ENCODE results near the gene MYH9.
"Not testable (repeated sequence)": the region's sequence is repeated elsewhere in the genome, so short reads cannot be mapped to it uniquely, and the experiment has no call there.

Gene MYH9

DNA sequence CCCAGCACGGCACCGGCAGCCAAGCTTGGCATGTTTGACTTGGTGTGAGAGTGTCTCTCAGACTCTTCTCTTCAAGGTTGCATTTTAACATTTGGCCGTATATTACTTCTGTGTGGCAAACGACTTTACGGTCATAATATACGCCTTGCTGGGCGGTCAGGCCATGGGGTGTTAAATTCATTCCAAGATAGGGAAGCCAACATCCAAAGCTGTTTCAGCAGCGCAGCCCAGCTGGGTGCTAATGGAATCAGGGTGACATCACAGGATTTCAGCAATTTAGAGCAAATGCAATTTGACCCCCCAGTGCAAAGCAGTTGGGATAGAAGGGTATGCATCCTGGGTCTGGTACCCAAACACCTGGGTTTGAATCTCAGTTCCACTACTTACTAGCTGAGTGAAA lies 16.7 kb upstream of the MYH9 start:
- peaks cover 48% of the 10 kb centered on the region for H3K4me1 Mint-ChIP-seq (ENCODE audit: low read depth)
- H3K9me3 Mint-ChIP-seq (ENCODE audit: low read depth): no peaks in the 10 kb centered on the region
- H3K27me3 Mint-ChIP-seq: no peaks in the 10 kb centered on the region
- peak overlapping the region; percentile 88 for H3K27ac Mint-ChIP-seq
- H3K4me3 Mint-ChIP-seq: peak overlapping the region; percentile 35
- no peaks in the 10 kb centered on the region for H3K36me3 Mint-ChIP-seq

GRCh38 chr22:36399472-36399778 lies 11.7 kb upstream of the MYH9 start:
- Mint-ChIP-seq H3K27ac (no peak overlapping the region), H3K4me1 (ENCODE audit: low read depth) (peaks cover 30% of the 10 kb centered on the region), H3K4me3 (no peak overlapping the region), H3K27me3 (no peaks in the 10 kb centered on the region), H3K9me3 (ENCODE audit: low read depth) (no peaks in the 10 kb centered on the region), H3K36me3 (no peaks in the 10 kb centered on the region)

DNA sequence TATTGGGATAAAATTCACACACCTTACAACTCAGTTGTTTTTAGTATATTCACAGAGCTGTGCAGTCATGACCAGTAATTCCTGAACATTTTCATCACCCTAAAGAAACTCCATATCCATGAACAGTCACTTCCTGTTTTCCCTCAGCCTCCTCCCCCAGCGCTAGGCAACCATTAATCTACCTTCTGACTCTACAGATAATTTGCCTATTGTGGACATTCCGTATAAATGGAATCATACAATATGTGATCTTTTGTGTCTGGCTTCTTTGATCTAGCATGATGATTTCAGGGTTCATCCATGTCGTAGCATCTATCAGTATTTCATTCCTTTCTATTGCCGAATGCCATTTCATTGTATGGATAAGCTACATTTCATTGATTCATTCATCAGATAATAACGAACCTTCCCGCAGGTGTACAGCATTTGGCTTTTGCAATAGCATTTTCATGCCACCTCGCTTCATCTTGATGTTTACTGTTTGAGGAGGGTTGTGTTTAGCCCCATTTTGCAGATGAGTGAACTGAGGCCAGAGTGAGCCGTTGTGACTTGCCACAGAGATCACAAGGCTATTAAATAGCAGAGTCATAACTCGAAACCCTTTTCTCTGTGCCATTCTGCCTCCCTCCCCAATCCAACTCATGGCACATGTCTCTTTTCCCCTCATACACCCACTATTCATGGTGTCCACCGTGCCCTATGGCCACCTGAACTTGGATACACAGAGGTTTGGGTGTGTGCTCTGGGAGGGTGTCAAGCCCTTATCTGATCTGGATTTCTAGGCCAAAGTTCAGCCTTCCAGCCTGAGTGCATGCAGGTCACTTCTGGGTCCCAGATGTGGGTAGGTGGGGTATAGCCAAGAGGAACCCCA lies 11.1 kb upstream of the MYH9 start:
- Mint-ChIP-seq H3K9me3 (ENCODE audit: low read depth) (no peaks in the 10 kb centered on the region), H3K27ac (peak overlapping the region; percentile 8), H3K4me1 (ENCODE audit: low read depth) (peaks cover 26% of the 10 kb centered on the region), H3K27me3 (no peaks in the 10 kb centered on the region), H3K4me3 (no peak overlapping the region), H3K36me3 (no peaks in the 10 kb centered on the region)

GRCh38 chr22:36397131-36398093 lies 9.6 kb upstream of the MYH9 start:
- Mint-ChIP-seq H3K27me3 (no peaks in the 10 kb centered on the region), H3K36me3 (no peaks in the 10 kb centered on the region), H3K4me1 (ENCODE audit: low read depth) (peaks cover 24% of the 10 kb centered on the region), H3K27ac (no peak overlapping the region), H3K4me3 (no peak overlapping the region), H3K9me3 (ENCODE audit: low read depth) (no peaks in the 10 kb centered on the region)

GRCh38 chr22:36395915-36396314 lies 8.1 kb upstream of the MYH9 start:
- Mint-ChIP-seq H3K27me3 (no peaks in the 10 kb centered on the region), H3K36me3 (no peaks in the 10 kb centered on the region), H3K4me1 (ENCODE audit: low read depth) (peaks cover 25% of the 10 kb centered on the region), H3K27ac (peak overlapping the region; percentile 35), H3K9me3 (ENCODE audit: low read depth) (no peaks in the 10 kb centered on the region), H3K4me3 (no peak overlapping the region)

DNA sequence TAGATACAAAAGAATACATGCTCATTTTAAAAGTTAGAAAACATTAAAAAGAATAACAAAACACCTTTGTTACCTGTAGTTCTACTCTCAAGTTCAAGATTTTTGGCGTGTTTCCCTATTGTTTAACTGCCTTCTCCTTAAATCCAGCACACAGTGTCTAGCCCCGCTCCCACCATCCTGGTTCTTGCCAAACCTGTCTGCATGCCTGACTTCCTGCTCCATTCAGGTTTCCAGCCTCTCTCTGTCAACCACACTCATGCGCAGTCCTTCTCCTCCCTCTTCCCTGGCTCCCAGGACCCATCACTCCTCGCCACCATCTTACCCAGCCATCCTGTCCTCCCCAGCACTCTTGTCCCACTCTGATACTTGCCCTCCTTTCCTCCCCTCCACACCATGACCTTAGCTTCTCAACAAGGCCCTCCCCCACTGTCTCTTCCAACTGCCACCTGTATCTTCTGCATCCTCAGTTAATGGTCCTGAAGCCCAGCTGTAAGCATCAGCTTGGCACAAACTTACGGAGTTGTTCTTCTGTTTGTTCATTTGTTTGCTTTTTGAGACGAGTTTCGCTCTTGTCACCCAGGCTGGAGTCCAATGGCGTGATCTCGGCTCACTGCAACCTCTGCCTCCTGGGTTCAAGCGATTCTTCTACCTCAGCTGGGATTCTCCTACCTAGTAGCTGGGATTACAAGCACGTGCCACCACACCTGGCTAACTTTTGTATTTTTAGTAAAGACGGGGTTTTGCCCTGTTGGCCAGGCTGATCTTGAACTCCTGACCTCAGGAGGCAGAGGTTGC lies 7.5 kb upstream of the MYH9 start:
- H3K36me3 Mint-ChIP-seq: no peaks in the 10 kb centered on the region
- H3K9me3 Mint-ChIP-seq (ENCODE audit: low read depth): no peaks in the 10 kb centered on the region
- H3K4me1 Mint-ChIP-seq (ENCODE audit: low read depth): peaks cover 28% of the 10 kb centered on the region
- H3K27ac Mint-ChIP-seq: no peak overlapping the region
- H3K4me3 Mint-ChIP-seq: no peak overlapping the region
- H3K27me3 Mint-ChIP-seq: no peaks in the 10 kb centered on the region

DNA sequence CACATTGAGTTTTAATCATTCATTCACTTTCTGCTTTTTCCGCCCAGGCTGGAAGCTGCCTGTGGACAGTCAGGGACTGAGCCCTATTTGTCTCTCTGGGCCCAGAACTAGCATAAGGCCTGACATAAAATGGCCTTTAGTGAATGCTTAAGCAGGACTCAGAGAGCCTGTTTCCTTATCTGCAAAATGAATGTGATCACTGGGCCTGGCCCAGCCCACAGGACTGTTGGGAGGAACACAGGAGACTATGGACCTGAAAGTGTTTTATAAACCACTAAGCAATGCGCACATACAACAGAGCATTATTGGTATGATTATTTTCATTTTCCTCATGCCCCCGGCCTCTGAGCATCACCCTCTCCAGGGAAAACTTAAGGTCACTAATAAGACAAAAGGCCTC lies 3.9 kb upstream of the MYH9 start:
- no peaks in the 10 kb centered on the region for H3K36me3 Mint-ChIP-seq
- peaks cover 17% of the 10 kb centered on the region for H3K4me1 Mint-ChIP-seq (ENCODE audit: low read depth)
- no peaks in the 10 kb centered on the region for H3K27me3 Mint-ChIP-seq
- no peak overlapping the region for H3K4me3 Mint-ChIP-seq
- H3K9me3 Mint-ChIP-seq (ENCODE audit: low read depth): no peaks in the 10 kb centered on the region
- no peak overlapping the region for H3K27ac Mint-ChIP-seq

GRCh38 chr22:36389122-36389521 lies 1.4 kb upstream of the MYH9 start:
- H3K36me3 Mint-ChIP-seq; H3K9me3 Mint-ChIP-seq (ENCODE audit: low read depth); H3K27me3 Mint-ChIP-seq; H3K27ac Mint-ChIP-seq: not testable (repeated sequence)
- H3K4me3 Mint-ChIP-seq: peak overlapping the region; percentile 82
- peaks cover 26% of the 10 kb centered on the region for H3K4me1 Mint-ChIP-seq (ENCODE audit: low read depth)

DNA sequence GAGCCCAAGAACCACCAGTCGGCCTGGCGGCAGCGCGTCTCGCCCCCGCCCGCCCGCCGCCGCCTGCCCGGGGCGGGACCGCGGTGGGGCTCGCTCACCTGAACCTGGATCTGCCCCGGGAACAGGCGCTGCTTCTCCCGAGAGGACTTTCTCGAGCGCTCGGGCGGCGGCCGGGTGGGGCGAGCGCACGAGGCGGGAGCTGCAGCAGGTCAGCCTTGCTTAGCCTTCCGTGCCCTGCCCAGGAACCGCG lies 133 bp downstream of the MYH9 start:
- peak overlapping the region; percentile 64 for H3K27ac Mint-ChIP-seq
- peaks cover 14% of the 10 kb centered on the region for H3K36me3 Mint-ChIP-seq

DNA sequence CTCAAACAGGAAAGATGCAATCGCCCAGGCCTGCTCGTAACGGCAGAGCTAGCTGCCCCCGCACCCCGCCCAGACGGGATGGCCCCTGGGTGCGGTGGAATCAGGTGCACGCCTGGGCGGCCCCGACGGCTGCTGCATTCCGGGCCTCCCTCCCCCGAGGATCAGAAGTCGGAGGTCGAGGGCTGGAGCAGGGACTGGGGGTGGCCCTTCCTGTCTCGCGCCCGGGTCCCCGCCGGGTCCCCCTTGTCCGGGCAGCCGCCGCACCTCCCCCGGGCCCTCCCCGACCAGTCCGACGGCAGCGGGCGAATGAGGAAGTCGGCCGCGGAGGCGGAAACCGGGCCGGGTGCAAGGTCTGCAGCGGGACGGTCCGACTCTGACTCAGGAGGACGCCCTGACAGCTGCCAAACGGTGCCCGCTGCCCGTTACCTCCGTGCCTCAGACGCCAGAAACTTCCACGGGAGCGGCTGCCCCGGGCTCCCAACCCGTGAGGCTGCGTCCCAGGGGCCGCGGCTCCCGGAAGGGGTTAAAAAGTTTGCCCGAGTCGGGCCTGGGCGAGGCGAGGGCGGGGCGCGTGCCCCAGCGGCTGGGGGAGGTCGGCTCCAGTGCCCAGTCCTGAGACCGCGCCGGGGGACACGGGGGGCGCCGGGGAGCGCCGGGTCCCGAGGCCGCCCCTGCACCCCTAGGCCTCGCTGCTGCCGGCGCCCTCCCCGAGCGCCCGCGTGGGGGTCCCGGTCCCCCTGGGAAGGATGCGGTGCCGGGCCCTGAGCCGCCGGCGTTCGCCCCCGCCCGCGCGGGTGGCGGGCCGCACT lies 663 bp downstream of the MYH9 start:
- Mint-ChIP-seq H3K4me1 (ENCODE audit: low read depth) (peaks cover 37% of the 10 kb centered on the region), H3K27me3 (no peaks in the 10 kb centered on the region), H3K4me3 (peak overlapping the region; percentile 99), H3K36me3 (peaks cover 14% of the 10 kb centered on the region), H3K9me3 (ENCODE audit: low read depth) (no peaks in the 10 kb centered on the region), H3K27ac (peak overlapping the region; percentile 98)

More for the DNA sequence above, 133 bp downstream of the MYH9 start:
- Mint-ChIP-seq H3K4me1 (ENCODE audit: low read depth) (peaks cover 37% of the 10 kb centered on the region), H3K4me3 (peak overlapping the region; percentile 82), H3K9me3 (ENCODE audit: low read depth) (no peaks in the 10 kb centered on the region), H3K27me3 (no peaks in the 10 kb centered on the region)

DNA sequence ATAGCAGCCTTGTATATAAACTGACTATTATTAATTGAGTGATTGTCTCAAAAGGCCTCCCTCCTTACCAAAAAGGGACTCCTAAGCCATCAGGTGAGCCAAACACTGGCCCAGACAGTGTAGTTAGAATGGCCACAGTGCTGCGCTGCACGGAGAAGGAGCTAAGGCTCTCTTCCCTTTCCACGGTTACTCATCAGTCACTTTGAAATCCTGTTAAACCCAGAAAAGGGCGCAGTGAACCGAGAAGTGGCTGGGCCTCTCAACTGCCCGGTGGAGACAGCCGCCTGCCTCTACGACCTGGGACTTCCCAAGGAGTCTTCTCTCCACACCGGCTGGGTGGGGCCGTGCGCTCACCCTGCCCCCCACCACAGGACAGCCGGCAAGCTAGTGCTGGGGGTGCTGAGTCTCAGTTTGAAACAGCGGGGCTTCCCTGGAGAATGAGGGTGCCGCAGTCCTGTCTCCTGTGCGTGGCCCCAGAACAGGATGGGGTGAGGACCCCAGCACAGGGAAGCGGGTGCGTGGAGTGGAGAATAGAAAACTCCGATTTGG lies 1.3 kb downstream of the MYH9 start:
- H3K27ac Mint-ChIP-seq: peak overlapping the region; percentile 98
- no peaks in the 10 kb centered on the region for H3K27me3 Mint-ChIP-seq
- H3K9me3 Mint-ChIP-seq (ENCODE audit: low read depth): no peaks in the 10 kb centered on the region
- peaks cover 17% of the 10 kb centered on the region for H3K36me3 Mint-ChIP-seq
- peak overlapping the region; percentile 99 for H3K4me3 Mint-ChIP-seq
- peaks cover 41% of the 10 kb centered on the region for H3K4me1 Mint-ChIP-seq (ENCODE audit: low read depth)

DNA sequence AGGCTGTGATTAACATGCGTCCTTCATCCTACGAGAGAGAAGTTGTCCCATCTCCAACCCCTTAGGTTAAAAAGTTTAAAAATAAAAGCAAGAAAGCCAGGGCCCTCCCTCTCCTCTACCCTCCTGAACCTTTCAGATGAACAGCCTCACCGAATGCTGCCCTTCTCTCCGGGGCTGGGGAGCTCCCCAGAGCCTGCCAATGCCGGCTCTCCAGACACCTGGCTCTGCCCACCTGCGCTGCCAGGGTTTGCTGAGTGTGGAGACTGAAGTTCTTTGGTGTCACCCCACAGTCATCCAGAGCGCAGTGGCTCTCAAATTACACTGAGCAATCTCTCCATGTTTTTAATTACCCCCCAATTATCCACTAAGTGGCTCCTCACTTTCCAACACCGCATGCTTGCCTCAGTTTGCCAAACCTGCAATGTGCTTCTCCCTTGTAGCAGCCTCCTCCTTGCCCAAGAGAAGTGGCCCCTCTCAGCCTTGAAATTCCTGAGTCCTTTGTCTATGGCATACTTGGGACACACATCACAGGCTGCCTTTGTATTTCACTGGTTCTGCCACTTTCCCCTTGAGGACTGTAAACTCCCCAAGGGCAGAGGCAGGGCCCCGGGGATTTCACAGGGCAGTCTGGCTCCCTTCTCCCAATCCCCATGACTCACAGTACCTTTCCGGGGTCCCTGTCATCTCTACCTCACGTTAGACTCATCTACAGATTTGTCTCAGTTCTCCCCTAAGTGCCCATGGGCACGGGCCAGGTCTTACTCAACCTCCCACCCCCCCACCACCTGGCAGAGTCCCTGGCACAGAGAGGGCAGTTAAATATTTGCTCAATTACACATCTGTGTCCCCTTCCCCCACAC lies 2.0 kb downstream of the MYH9 start:
- Mint-ChIP-seq H3K4me1 (ENCODE audit: low read depth) (peaks cover 47% of the 10 kb centered on the region), H3K36me3 (peaks cover 17% of the 10 kb centered on the region), H3K9me3 (ENCODE audit: low read depth) (no peaks in the 10 kb centered on the region), H3K4me3 (peak overlapping the region; percentile 99), H3K27ac (peak overlapping the region; percentile 98), H3K27me3 (no peaks in the 10 kb centered on the region)

DNA sequence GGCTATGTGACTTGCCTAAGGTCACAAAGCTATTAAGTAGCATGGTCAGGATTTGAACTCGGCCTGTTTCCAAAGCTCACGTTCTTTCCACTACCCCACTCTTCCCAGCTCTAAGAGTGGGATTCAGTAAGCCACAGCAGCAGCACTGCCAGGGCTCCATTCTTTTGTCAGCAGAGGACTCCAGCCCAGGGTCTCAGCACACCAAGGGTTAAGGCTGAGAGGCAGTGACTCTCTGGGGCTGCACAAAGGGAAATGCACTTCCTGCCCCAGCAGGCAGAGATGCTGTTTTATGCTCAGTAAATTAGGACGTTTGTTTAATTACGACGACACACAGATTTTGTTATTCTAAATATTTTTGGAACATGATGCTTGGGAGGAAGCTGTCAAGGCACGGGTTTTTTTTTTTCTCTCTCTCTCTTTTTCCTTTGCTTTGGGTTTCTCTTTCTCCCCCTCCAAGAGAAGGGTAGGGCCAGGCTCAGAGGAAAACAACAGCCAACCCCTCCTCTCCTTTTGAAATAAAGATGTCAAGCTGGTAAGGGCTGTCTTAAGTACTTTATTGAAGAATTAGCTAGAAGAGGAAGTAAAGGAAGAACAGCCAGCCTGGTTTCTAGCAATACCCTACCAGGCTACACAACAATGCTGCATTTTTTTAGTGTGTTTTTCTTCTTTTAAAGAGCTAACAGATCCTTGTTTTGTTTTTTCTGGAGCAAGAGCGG lies 2.8 kb downstream of the MYH9 start:
- Mint-ChIP-seq H3K4me3 (peak overlapping the region; percentile 99), H3K27ac (peak overlapping the region; percentile 98), H3K27me3 (no peaks in the 10 kb centered on the region), H3K9me3 (ENCODE audit: low read depth) (no peaks in the 10 kb centered on the region), H3K4me1 (ENCODE audit: low read depth) (peaks cover 52% of the 10 kb centered on the region), H3K36me3 (peaks cover 17% of the 10 kb centered on the region)

Measured in activated naive CD8-positive, alpha-beta T cell (primary cell).